ENCODE results near the gene TPPP3. TPM values are rescaled to one million over a fixed set of nuclear protein-coding genes. Genes with fewer than 3 reads are reported as not detected.

TPPP3 gene
- total RNA-seq, 2 experiments from 2014 or later = not detected

GRCh38 chr16:67387479-67388079, 5.7 kb downstream of the TPPP3 start:
- Mint-ChIP-seq H3K27ac (no peak overlapping the region), H3K4me3 (no peak overlapping the region), H3K27me3 (peaks cover 5% of the 10 kb centered on the region), H3K36me3 (ENCODE audit: low read depth) (no peaks in the 10 kb centered on the region), H3K9me3 (no peaks in the 10 kb centered on the region), H3K4me1 (ENCODE audit: low read depth) (peaks cover 9% of the 10 kb centered on the region)
- ATAC-seq = no peak
- POLR2A ChIA-PET = interaction anchor here (1.2 kb wide), 1 partner anchor 10 kb away, joined by 3 read pairs; no protein-coding TSS in a partner anchor
- TF ChIP-seq, protein P1, sequence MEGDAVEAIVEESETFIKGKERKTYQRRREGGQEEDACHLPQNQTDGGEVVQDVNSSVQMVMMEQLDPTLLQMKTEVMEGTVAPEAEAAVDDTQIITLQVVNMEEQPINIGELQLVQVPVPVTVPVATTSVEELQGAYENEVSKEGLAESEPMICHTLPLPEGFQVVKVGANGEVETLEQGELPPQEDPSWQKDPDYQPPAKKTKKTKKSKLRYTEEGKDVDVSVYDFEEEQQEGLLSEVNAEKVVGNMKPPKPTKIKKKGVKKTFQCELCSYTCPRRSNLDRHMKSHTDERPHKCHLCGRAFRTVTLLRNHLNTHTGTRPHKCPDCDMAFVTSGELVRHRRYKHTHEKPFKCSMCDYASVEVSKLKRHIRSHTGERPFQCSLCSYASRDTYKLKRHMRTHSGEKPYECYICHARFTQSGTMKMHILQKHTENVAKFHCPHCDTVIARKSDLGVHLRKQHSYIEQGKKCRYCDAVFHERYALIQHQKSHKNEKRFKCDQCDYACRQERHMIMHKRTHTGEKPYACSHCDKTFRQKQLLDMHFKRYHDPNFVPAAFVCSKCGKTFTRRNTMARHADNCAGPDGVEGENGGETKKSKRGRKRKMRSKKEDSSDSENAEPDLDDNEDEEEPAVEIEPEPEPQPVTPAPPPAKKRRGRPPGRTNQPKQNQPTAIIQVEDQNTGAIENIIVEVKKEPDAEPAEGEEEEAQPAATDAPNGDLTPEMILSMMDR (IDR thresholded peaks at IDR 0.05) = no peak
- intact Hi-C loops (cut with micrococcal nuclease) = no loop called here
- no peak for DNase-seq
- CTCF ChIA-PET = interaction anchor here (0.8 to 3.4 kb wide), 4 partner anchors 11 to 78 kb away, joined by 3 to 19 read pairs (median 3); no protein-coding TSS in a partner anchor

DNA sequence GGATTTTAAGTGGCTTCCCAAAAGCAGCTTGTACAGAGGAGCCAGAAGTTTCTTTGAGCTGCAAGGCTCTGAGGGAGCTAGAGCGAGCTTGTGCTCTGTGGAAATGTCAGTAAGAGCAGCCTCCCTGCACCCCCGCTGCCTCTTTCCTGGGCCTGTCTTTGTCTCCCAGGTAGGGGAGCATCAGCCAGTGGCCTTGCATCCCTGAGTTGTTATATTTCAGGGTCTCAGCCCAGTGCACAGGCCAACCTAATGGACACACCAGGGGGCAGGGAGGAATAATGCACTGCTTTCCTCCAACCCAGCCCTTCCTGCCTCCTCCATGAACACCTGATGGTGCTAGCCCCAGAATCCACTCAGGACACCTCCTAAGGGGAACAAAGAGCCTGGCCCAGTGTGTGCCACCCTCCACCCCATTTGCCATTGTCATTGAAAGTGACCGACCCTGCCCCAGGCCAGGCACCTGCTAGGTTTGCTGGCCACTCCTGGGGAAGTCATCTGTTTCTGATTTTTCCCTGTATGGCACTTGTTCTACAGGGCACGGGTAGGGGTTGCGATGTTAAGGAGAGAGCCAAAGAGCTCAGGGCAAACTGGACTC, 6.3 kb downstream of the TPPP3 start:
- intact Hi-C loops (cut with micrococcal nuclease) = no loop called here
- H3K4me1 Mint-ChIP-seq (ENCODE audit: low read depth) = peaks cover 9% of the 10 kb centered on the region
- POLR2A ChIA-PET = interaction anchor here (1.2 kb wide), 1 partner anchor 9 kb away, joined by 3 read pairs; no protein-coding TSS in a partner anchor
- no peak for DNase-seq
- ATAC-seq = no peak
- H3K4me3 Mint-ChIP-seq = no peak overlapping the region
- CTCF ChIA-PET = interaction anchor here (1.0 to 3.4 kb wide), 3 partner anchors 12 to 79 kb away, joined by 3 to 19 read pairs (median 3); no protein-coding TSS in a partner anchor
- H3K36me3 Mint-ChIP-seq (ENCODE audit: low read depth) = no peaks in the 10 kb centered on the region
- no peaks in the 10 kb centered on the region for H3K27me3 Mint-ChIP-seq
- H3K9me3 Mint-ChIP-seq = no peaks in the 10 kb centered on the region
- H3K27ac Mint-ChIP-seq = no peak overlapping the region
- TF ChIP-seq, protein P1 (IDR thresholded peaks at IDR 0.05) = no peak

DNA sequence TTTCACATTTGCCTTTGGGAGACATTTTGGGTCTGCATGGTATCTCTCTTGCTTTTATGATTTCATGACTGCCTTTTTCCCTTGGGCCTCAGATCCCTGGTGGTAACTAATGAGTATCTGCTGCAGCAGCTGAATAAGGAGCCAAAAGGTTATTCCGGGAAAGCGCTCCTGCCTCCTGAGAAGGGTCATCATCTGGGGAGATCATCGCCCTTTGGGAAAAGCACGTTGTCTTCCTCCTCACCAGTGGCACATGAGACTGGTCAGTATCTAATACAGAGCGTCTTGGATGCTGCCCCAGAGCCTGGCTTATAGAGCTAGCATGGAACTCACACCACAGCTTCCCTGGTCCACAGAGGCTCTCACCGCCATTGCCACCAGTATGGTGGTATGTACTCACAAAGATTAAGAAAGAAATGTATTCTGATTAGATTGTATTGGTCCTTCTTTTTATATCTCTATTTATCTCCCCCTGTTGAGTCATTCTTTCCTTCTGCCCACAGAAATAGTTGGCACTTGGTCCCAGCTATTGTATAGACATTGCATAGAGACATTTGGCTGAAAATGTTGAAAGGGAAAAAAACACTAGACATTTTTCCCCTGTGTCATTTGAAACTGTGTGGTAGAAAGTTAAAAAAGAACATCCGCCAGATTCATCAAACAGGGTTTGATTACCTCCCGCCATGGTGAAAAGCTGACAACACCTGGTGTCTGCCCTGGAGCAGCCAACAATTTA, 8.4 kb downstream of the TPPP3 start:
- H3K27me3 Mint-ChIP-seq = no peaks in the 10 kb centered on the region
- ATAC-seq = peak; percentile 27
- H3K4me1 Mint-ChIP-seq (ENCODE audit: low read depth) = peaks cover 9% of the 10 kb centered on the region
- ChIA-PET POLR2A (no interaction called here), CTCF (interaction anchor here (1.3 to 3.4 kb wide), 2 partner anchors 10 to 14 kb away, joined by 3 to 19 read pairs; no protein-coding TSS in a partner anchor)
- no peak overlapping the region for H3K4me3 Mint-ChIP-seq
- H3K27ac Mint-ChIP-seq = no peak overlapping the region
- intact Hi-C loops (cut with micrococcal nuclease) = no loop called here
- TF ChIP-seq, protein P1 (IDR thresholded peaks at IDR 0.05) = no peak
- no peaks in the 10 kb centered on the region for H3K9me3 Mint-ChIP-seq
- no peaks in the 10 kb centered on the region for H3K36me3 Mint-ChIP-seq (ENCODE audit: low read depth)
- no peak for DNase-seq

- ChIA-PET CTCF (interaction anchor here (1.4 to 1.6 kb wide), 2 partner anchors 10 to 75 kb away, joined by 3 to 5 read pairs; partner anchors contain the start of gene TPPP3), POLR2A (interaction anchor here (1.1 kb wide), 1 partner anchor 16 kb away, joined by 4 read pairs; no protein-coding TSS in a partner anchor)
- no peaks in the 10 kb centered on the region for H3K9me3 Mint-ChIP-seq
- no peak overlapping the region for H3K27ac Mint-ChIP-seq
- no peaks in the 10 kb centered on the region for H3K27me3 Mint-ChIP-seq
- H3K4me3 Mint-ChIP-seq = no peak overlapping the region
- ATAC-seq = no peak
- no peaks in the 10 kb centered on the region for H3K36me3 Mint-ChIP-seq (ENCODE audit: low read depth)
- TF ChIP-seq, protein P1 (IDR thresholded peaks at IDR 0.05) = no peak
- intact Hi-C loops (cut with micrococcal nuclease) = no loop called here
- no peak for DNase-seq
- H3K4me1 Mint-ChIP-seq (ENCODE audit: low read depth) = peaks cover 9% of the 10 kb centered on the region
Measured at GRCh38 chr16:67383284-67383683, 10.0 kb downstream of the TPPP3 start.
